ENCODE data around the gene TNFRSF1B. TPM values are rescaled to one million over a fixed set of nuclear protein-coding genes. Genes with fewer than 3 reads are reported as not detected.
"Not testable (repeated sequence)": the region's sequence is repeated elsewhere in the genome, so short reads cannot be mapped to it uniquely, and the experiment has no call there.

TNFRSF1B gene
- total RNA-seq, 1 donor = 15.3 TPM

DNA sequence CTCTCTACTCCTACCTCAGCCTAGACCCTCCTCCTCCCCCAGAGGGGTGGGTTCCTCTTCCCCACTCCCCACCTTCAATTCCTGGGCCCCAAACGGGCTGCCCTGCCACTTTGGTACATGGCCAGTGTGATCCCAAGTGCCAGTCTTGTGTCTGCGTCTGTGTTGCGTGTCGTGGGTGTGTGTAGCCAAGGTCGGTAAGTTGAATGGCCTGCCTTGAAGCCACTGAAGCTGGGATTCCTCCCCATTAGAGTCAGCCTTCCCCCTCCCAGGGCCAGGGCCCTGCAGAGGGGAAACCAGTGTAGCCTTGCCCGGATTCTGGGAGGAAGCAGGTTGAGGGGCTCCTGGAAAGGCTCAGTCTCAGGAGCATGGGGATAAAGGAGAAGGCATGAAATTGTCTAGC lies 41.5 kb downstream of the TNFRSF1B start:
- DNase-seq (ENCODE audit: low read depth in 2 of 3, low spot score in 2 of 3) = no peak

DNA sequence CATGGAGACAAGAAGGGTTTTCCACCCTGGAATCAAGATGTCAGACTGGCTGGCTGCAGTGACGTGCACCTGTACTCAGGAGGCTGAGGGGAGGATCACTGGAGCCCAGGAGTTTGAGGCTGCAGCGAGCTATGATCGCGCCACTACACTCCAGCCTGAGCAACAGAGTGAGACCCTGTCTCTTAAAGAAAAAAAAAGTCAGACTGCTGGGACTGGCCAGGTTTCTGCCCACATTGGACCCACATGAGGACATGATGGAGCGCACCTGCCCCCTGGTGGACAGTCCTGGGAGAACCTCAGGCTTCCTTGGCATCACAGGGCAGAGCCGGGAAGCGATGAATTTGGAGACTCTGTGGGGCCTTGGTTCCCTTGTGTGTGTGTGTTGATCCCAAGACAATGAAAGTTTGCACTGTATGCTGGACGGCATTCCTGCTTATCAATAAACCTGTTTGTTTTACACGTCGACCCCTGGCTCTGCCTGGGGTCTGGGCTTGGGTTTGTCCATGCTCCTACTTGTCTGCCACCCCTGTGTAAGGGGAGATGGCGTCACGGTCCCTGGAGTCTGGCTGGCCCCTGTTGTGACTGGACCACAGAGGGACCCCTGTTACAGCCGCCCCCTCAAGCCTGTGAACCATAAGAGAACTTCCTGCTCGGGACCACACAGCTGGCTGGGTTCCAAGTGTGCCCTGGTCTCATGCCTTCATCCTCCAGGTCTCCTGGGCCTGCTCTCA lies 42.1 kb downstream of the TNFRSF1B start:
- peak; percentile 74 to 90 (median 76) for DNase-seq (ENCODE audit: low read depth in 2 of 3, low spot score in 2 of 3)

DNA sequence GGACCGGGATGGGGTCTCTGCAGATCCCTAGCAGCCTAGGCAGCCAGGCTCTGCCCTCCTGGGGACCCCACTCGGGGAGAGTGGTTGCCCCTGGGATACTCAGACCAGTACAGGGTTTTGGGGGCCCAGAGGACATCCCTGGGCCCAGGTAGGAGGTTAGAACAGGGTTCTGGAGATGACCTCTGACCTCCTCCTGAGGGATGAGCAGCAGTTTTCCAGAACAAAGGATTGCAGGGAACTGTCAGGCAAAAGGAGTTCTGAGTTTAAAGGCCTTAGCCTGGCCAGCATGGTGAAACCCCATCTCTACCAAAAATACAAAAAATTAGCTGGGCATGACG lies 42.7 kb downstream of the TNFRSF1B start:
- no peak for DNase-seq (ENCODE audit: low read depth in 2 of 3, low spot score in 2 of 3)

DNA sequence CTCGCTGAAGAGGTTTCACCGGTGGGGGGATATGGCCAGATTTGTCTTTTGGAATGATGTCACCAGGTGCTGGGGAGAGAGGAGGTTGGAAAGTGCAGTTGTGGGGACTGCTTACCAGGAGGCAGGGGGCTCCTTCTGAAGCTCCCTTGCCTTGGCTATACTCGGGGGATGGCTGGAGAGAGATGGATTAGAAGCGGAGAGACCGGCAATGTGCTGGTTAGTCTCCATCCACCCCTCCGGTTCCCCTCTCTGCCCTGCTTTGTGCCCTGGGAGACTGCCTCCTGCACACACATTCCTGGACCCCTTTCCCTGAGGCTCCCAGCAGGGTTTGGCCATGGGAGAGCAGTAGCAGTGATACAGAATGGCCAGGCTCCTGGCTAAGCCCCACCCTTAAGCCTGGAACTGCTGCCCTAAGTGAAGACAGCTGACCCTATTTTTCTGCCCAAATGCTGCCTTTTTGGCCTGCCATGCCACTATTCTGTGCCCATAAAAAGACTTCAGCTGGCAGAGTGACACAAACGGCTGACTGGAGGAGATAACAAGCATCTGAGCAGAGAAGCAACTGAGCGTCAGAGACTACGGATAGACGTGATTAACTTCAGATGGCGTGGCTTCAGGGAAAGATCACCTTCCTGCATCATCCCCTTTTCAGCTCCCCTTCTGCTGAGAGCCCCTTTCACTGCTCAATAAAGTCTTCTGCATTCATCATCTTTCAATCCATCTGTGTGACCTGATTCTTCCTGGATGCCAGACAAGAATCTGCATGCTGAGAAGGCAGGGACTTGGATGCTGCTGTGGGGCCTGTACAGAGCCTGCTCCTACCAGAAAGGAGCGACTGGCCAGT lies 48.5 kb downstream of the TNFRSF1B start:
- no peak for DNase-seq (ENCODE audit: low read depth in 2 of 3, low spot score in 2 of 3)

DNA sequence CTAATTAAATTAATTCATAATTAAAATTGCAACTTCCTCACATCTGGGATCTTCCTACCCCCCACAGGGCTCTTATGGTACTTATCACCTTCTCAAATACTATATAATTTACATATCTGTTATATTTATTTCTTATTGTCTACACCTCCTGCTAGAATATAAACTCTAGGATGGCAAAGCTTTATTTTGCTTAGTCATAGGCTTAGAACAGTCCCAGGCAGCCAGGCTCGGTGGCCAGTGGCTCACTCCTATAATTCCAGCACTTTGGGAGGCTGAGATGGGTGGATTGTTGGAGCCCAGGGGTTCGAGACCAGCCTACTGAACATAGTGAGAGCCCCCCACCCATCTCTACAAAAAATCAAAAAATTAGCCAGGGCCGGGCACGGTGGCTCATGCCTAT lies 53.0 kb downstream of the TNFRSF1B start:
- DNase-seq (ENCODE audit: low read depth in 2 of 3, low spot score in 2 of 3) = no peak

DNA sequence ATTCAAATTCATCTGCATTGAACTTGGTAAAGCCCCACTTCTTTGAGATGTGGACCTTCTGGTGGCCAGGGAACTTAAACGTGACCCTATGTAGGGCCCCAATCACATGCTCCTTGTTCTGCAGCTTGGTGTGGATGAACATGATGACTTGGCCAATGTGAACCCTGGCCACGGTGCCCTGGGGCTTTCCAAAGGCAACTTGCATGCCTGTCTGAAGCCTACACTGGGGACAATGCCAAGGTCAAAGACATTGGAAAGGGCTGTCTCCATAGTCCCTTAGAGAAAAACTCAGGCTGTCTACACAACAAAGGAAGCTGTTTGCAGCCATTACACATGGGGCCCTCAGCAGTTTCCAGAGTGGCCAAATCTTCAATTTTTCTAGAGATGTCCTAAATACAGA lies 54.1 kb downstream of the TNFRSF1B start:
- DNase-seq (ENCODE audit: low read depth in 2 of 3, low spot score in 2 of 3) = no peak

DNA sequence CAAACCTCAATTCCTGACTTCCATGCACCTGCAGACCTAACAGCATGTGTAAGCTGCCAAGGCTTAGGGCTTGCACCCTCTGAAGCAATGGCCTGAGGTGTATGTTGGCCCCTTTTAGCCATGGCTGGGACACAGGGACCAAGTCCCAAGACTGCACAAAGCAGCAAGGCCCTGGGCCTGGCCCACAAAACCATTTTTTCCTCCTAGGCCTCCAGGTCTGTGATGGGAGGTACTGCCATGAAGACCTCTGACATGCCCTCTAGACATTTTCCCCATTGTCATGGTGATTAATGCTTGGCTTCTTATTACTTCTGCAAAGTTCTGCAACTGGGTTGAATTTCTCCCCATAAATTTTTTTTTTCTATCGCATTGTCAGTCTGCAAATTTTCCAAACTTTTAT lies 55.9 kb downstream of the TNFRSF1B start:
- DNase-seq (ENCODE audit: low read depth in 2 of 3, low spot score in 2 of 3) = not testable (repeated sequence)

DNA sequence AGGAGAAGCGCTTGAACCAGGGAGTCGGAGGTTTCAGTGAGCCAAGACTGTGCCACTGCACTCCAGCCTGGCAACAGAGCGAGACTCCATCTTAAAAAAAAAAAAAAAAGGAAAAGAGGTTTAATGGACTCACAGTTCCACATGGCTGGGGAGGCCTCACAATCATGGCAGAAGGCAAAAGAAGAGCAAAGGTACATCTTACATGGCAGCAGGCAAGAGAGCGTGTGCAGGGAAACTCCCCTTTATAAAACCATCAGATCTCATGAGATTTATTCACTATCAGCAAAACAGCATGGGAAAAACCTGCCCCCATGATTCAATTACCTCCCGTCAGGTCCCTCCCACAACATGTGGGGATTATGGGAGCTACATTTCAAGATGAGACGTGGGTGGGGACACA lies 57.3 kb downstream of the TNFRSF1B start:
- not testable (repeated sequence) for DNase-seq (ENCODE audit: low read depth in 2 of 3, low spot score in 2 of 3)

DNA sequence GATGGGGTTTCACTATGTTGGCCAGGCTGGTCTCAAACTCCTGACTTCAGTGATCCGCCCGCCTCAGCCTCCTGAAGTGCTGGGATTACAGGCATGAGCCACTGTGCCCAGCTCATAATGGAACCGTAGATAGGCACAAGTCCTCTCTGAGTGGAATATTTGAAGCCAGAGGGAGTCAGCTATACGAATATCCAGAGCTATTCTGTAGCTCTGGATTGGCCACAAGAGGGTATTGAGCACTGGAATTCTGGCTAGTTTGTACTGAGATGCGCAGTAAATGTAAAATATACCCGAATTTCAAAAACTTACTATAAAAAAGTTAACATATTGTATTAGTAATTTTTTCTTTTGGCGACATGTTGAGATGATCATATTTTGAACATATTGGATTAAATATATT lies 62.2 kb downstream of the TNFRSF1B start:
- no peak for DNase-seq (ENCODE audit: low read depth in 2 of 3, low spot score in 2 of 3)

DNA sequence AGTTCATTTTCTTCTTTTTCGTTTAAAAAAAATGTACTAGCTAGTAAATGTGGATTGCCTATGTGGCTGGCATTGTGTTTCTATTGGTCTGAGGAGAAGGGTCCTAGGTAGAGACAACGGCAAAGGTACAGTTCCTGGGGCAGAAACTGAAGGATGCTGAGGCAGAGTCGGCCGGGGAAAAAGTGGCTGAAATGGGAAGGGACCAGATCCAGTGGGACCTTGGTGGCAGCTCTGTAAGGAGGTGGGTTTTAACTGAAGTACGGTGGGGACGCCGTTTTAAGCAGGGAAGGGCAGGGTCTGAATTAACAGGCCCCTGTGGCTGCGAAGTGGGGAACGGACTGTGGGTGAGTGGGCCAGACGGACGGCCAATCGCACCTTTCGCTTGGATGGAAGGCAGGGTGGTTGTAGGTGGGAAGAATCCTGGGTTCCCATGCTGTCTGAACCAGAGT lies 62.6 kb downstream of the TNFRSF1B start:
- no peak for DNase-seq (ENCODE audit: low read depth in 2 of 3, low spot score in 2 of 3)

DNA sequence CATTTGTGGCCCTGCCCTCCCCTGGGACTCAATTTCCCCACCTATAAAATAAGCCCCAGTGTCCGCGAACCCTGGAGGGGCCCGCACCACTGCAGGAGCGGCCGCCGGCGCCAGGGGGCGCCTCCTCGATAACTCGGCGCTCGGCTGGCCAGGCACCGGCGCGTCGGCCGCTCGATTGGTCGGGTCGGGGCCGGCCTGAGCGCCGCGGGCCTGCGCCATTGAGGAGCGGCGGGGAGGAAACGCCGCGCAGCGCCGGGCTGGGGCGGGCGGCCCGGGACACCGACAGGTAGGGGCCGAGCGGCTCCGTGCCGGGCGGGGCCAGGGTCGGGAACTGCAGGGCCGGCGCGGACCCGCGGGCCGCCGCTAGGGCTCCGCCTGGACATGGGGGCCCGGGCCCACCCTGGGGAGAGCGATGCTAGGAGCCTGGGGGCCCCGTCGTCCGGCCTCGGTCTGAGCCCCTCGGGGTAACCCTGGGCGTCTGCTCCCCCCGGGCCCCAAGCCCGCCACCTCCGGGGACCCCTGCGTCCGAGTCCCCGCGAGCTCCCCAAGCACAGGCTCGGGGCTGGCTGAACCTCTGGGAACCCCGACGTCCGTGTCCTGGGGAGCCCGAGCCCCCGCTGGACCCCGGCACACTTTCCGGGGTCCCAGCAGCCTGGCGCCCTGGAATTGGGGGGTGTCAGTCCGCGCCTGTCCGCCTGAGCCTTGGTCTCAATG lies 63.2 kb downstream of the TNFRSF1B start, which contains the start of gene VPS13D:
Gene VPS13D (plus strand): TSS at position 196 of the 714 bp plus-strand sequence. CDS start 4,237 bp downstream, outside the sequence.
- DNase-seq (ENCODE audit: low read depth in 2 of 3, low spot score in 2 of 3) = peak; percentile 63 to 81 (median 77)

DNA sequence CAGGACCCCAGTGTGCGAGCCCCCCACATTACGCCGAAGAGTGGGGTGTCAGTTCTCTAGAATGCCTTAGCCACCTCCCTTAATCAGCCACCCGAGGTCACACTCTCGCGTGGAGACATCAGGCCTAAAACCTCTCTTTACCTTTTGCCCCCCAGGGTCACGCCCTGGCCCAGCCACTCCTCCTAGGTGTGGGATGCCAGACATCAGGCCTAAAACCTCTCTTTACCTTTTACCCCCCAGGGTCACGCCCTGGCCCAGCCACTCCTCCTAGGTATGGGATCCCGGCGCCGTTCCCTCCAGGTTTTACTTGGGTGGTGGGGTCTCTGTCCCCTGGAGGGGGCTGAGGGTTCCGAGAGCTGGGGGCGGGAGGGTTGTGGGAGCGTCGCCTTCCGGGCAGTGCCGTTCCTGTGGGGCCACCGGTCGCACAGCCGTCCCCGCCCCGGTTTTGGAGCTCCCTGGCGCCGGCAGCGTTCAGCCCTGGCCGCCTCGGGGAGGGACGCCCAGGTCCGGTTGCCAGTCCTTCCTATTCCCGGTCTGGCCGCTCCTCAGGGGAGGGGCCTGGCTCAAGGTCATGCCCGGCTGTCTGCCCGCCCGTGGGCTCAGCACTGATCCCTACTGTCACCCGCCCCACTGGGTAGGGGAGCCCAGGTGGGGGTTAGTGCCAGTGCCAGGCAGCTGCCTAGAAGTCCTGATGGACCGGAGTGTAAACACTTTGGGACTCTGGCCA lies 63.9 kb downstream of the TNFRSF1B start:
- DNase-seq (ENCODE audit: low read depth in 2 of 3, low spot score in 2 of 3) = peak in 1 of 3 donors; percentile 27

DNA sequence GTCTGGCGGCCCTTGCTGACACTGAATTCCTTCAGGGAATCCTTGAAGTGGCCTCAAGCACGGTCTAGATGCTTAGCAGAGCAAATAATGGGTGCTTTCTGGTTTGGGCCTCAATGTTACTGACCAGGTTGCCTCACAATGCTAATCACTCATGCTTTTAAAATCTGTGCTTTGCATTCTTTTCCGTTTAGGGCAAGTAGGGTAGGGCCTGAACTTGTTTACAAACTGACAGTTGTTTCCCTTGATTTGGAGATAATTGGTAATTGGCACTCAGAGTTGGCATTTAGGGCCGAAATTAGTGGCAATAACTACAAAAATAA lies 64.4 kb downstream of the TNFRSF1B start:
- DNase-seq (ENCODE audit: low read depth in 2 of 3, low spot score in 2 of 3) = no peak

DNA sequence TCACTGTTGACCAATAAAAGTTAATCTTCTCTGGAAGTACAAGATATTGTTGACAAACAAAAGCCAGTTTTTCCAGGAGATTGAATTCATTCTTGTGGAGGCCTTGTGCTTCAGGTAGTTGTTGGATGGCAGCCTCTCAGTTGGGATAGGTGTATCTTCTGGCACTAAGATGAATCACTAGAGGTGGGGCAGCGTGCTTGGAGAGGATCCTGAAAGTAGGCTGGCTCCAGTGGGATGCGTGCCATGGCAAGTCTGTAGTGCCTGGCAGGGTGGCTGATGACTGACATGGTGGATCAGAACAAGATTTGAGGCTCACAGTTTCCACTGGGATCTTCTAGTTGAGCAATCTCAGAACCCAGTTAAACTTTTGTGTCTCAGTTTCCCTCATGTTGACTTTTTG lies 65.4 kb downstream of the TNFRSF1B start:
- no peak for DNase-seq (ENCODE audit: low read depth in 2 of 3, low spot score in 2 of 3)

DNA sequence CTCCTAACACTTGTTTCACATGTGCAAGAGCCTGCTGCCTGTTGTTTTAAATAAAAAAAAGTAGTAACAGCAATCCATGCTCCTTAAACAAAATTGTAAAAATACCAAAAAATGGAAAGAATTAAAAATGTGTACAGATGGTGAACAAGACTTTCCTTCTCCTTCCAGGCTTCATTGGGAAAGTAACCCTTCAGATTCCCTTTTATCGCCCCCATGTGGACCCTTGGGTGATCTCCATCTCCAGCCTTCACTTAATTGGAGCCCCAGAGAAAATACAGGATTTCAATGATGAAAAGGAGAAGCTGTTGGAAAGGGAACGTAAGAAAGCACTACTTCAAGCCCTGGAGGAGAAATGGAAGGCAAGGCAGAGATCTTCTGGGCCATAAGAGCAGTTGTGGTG lies 77.3 kb downstream of the TNFRSF1B start:
- peak in 1 of 3 donors; percentile 11 for DNase-seq (ENCODE audit: low read depth in 2 of 3, low spot score in 2 of 3)

DNA sequence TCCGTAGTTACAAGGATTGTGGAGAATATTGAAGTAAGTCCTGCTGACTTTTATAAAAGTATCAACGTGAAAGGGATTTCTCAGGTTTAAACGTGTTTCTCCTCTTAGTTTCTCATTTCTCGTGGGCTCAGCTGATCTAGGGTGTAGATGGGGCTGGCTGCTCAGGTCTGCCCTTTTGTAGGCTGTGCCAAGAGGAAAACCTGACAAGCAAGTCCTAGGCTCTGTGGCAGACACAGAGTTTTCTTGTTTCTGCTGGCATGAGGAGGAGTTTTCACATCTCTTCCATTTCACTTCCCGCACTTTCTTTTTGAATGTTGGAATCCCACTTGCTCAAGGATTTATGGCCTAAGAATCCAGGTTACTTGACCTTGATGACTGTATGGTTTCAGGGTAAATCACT lies 77.8 kb downstream of the TNFRSF1B start:
- DNase-seq (ENCODE audit: low read depth in 2 of 3, low spot score in 2 of 3) = no peak

DNA sequence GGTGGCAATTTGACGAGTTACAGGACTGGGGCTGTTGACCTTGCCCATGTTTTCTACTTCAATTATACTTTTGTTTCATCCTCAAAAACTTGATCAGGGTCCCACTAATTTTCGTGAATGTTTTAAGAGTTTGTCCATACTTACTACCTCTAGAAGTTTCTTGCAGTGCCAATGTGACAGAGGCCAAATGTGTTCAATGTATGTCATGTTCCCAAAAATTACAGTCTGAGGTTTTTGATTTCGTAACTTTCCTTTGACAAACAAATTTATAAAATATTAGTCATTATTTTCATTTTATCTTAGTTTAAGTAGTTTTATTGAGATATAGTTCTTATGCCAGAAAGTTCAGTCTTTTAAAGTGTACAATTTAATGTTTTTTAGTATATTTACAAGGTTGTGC lies 78.3 kb downstream of the TNFRSF1B start:
- no peak for DNase-seq (ENCODE audit: low read depth in 2 of 3, low spot score in 2 of 3)

DNA sequence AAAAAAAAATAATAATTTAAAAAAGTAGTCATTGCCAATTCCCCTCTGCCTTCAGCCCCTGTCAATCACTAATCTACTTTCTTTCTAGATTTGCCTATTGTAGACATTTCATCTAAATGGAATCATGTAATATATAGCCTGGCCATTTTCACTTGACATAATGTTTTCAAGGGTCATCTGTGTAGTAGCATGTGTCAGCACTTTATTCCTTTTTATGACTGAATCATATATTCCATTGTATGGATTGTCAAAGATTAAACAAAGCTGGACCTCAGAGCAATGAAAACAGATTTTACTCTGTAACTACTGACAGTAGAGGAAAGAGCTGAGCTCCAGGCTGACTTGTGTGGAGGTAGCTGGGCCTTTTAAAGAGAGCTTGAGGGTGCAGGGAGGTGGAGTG lies 78.9 kb downstream of the TNFRSF1B start:
- no peak for DNase-seq (ENCODE audit: low read depth in 2 of 3, low spot score in 2 of 3)

DNA sequence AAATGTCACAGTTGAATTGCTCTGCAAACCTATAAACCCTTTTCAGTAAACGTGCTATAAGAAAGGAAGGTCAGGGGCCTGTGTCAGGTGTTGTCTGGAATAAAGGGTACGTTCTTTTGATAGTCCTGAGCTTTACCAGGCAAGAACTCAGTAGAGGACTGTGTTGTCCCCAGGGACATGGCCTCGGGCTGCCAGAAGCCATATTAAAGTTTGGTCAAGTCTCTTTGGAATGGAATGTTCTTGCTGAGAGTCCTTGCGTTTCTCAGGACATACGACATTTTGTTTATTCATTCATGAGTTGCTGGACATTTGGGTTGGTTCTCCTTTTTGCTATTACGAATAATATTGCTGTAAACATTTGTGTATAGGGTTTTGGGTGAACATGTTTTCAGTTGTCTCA lies 79.8 kb downstream of the TNFRSF1B start:
- no peak for DNase-seq (ENCODE audit: low read depth in 2 of 3, low spot score in 2 of 3)

DNA sequence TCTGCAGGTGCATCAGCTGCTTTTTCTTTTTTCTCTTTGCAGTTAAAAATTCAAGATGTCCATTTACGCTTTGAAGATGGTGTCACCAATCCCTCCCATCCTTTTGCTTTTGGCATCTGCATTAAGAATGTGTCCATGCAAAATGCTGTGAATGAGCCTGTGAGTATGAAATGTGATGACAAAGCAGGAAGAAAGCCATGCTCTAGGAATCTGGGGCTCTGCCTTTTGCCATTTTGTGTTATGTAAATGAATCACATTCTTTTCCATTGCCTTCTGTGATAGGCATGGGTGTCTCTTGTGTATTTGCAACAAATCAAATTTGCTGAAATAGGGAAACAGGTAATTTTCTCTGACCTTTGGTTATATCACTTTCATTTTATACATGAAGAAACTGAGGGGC lies 82.4 kb downstream of the TNFRSF1B start:
- no peak for DNase-seq (ENCODE audit: low read depth in 2 of 3, low spot score in 2 of 3)

DNA sequence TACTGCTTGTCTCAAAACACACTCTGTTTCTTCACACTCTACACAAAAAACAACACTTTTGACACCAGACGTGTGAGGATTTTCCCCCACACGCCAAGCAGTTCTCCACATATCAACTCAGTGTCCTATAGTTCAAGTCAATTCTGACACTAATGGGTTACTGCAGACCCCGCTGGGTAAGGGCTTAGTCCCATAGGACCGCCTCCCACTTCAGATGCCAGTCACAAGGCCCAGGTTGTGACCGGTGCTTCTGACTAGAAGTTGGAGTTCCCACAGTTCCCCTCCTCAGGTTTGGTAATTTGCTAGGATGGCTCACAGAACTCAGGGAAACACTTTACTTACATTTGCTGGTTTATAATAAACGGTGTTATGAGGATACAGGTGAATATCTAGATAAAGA lies 83.0 kb downstream of the TNFRSF1B start:
- DNase-seq (ENCODE audit: low read depth in 2 of 3, low spot score in 2 of 3) = no peak

Measured in hematopoietic multipotent progenitor cell (in vitro differentiated cells).